IMR-90 (cell line): ENCODE measurements around the gene PGA3. TPM values are rescaled to one million over a fixed set of nuclear protein-coding genes. Genes with fewer than 3 reads are reported as not detected.
"Not testable (repeated sequence)": the region's sequence is repeated elsewhere in the genome, so short reads cannot be mapped to it uniquely, and the experiment has no call there.

Experiments used
- ATAC-seq: fragments of 200-7000 bp; cut with Tn5 transposase; 2 replicates; pipeline ENCODE4 v1.9.1; 2020; ENCODE audit warnings: low read depth, mild to moderate bottlenecking, moderate library complexity
- BruUV-seq: library from RNA; stranded (reverse); fragments of 400-500 nt; replicated peaks from 2 replicates; lab custom pipeline; 2021; lab: Mats Ljungman, UMichigan
- CTCF ChIA-PET: fragments of 300-600 bp; formaldehyde crosslinking; extraction: SDS; loops from one replicate; lab custom pipeline; 2021; ENCODE audit warnings: antibody characterized with exemption; lab: Yijun Ruan, JAX
- POLR2A ChIA-PET: fragments of 300-600 bp; sonication (Branson Sonifier 250); formaldehyde crosslinking; loops from one replicate; lab custom pipeline; 2022; ENCODE audit warnings: antibody characterized with exemption; ENCODE audit not compliant: unreplicated experiment; lab: Charles Lee
- DNase-seq: peaks from one replicate; pipeline ENCODE4 v3.0.0; 2013
- H2AFZ ChIP-seq: replicated peaks from 2 replicates; pipeline ENCODE3; 2013; ENCODE audit warnings: low read length, mild to moderate bottlenecking; ENCODE audit not compliant: poor library complexity
- H2AK5ac ChIP-seq: 2 replicates; pipeline ENCODE4 v1.6.1; 2013; ENCODE audit warnings: low read depth, low read length, inconsistent platforms
- H2AK9ac ChIP-seq: replicated peaks from 2 replicates; pipeline ENCODE3; 2013; ENCODE audit warnings: mild to moderate bottlenecking, low read depth, low read length, moderate library complexity; ENCODE audit not compliant: poor library complexity
- H2BK120ac ChIP-seq: 2 replicates; pipeline ENCODE4 v1.6.1; 2013; ENCODE audit warnings: low read depth, low read length, inconsistent platforms
- H2BK15ac ChIP-seq: 3 replicates; pipeline ENCODE4 v1.6.1; 2013; ENCODE audit warnings: low read depth, low read length, inconsistent platforms
- H2BK20ac ChIP-seq: 2 replicates; pipeline ENCODE4 v1.6.1; 2013; ENCODE audit warnings: low read depth, mild to moderate bottlenecking, inconsistent platforms, low read length, moderate library complexity
- H2BK5ac ChIP-seq: 2 replicates; pipeline ENCODE4 v1.6.1; 2013; ENCODE audit warnings: mild to moderate bottlenecking, low read depth, low read length, inconsistent platforms; ENCODE audit not compliant: poor library complexity, severe bottlenecking
- H3K14ac ChIP-seq: replicated peaks from 2 replicates; pipeline ENCODE4 v1.6.1; 2013; ENCODE audit warnings: low read depth, low read length, inconsistent platforms
- H3K18ac ChIP-seq: 2 replicates; pipeline ENCODE4 v1.6.1; 2013; ENCODE audit warnings: low read depth, low read length, control low read depth
- H3K23ac ChIP-seq: 2 replicates; pipeline ENCODE4 v1.6.1; 2013; ENCODE audit warnings: low read depth, low read length, inconsistent platforms
- H3K27ac ChIP-seq: 2 replicates; pipeline ENCODE4 v1.5.1; 2013; ENCODE audit warnings: mild to moderate bottlenecking, control low read depth, low read length; ENCODE audit not compliant: insufficient read depth
- H3K27me3 ChIP-seq: 2 replicates; pipeline ENCODE4 v1.6.1; 2013; ENCODE audit warnings: low read length; ENCODE audit not compliant: control insufficient read depth, insufficient read depth
- H3K36me3 ChIP-seq: 2 replicates; pipeline ENCODE4 v1.6.1; 2013; ENCODE audit warnings: low read length, mixed read lengths; ENCODE audit not compliant: control insufficient read depth, insufficient read depth
- H3K4ac ChIP-seq: 2 replicates; pipeline ENCODE4 v1.6.1; 2013; ENCODE audit warnings: low read depth, low read length, inconsistent platforms
- H3K4me1 ChIP-seq: 2 replicates; pipeline ENCODE4 v1.6.1; 2013; ENCODE audit warnings: low read length, mixed read lengths; ENCODE audit not compliant: control insufficient read depth, insufficient read depth
- H3K4me2 ChIP-seq: 2 replicates; pipeline ENCODE4 v1.6.1; 2013; ENCODE audit warnings: low read depth, mild to moderate bottlenecking, control low read depth, low read length, moderate library complexity
- H3K4me3 ChIP-seq: 2 replicates; pipeline ENCODE4 v1.5.1; 2013; ENCODE audit warnings: low read depth, mild to moderate bottlenecking, control low read depth, low read length, moderate library complexity; ENCODE audit not compliant: insufficient read depth
- H3K56ac ChIP-seq: 2 replicates; pipeline ENCODE4 v1.6.1; 2013; ENCODE audit warnings: low read length, inconsistent platforms; ENCODE audit not compliant: insufficient read depth; ENCODE audit errors: extremely low read depth
- H3K79me1 ChIP-seq, 2 experiments: 2 replicates each; pipeline ENCODE4 v1.6.1; 2013; ENCODE audit warnings: low read length in 2 of 2, inconsistent platforms in 1 of 2, low read depth in 1 of 2
- H3K9ac ChIP-seq: 2 replicates; pipeline ENCODE4 v1.6.1; 2013; ENCODE audit warnings: low read depth, low read length, control low read depth
- H3K9me1 ChIP-seq: 2 replicates; pipeline ENCODE4 v1.6.1; 2013; ENCODE audit warnings: low read length, inconsistent platforms; ENCODE audit not compliant: insufficient read depth
- H3K9me3 ChIP-seq: 2 replicates; pipeline ENCODE4 v1.6.1; 2013; ENCODE audit warnings: low read length; ENCODE audit not compliant: control insufficient read depth, insufficient read depth
- H4K20me1 ChIP-seq: 2 replicates; pipeline ENCODE4 v1.6.1; 2013; ENCODE audit warnings: low read length, inconsistent platforms; ENCODE audit not compliant: insufficient read depth
- H4K5ac ChIP-seq: 2 replicates; pipeline ENCODE4 v1.6.1; 2013; ENCODE audit warnings: mild to moderate bottlenecking, low read depth, low read length, control low read depth
- H4K8ac ChIP-seq, 2 experiments: 2 replicates each; pipeline ENCODE4 v1.6.1; 2013; ENCODE audit warnings: low read depth in 2 of 2, low read length in 2 of 2, control low read depth in 1 of 2, inconsistent platforms in 1 of 2
- H4K91ac ChIP-seq: 2 replicates; pipeline ENCODE4 v1.6.1; 2013; ENCODE audit warnings: low read depth, low read length, inconsistent platforms; ENCODE audit not compliant: insufficient read depth
- WGBS, 2 experiments: methylation state at CpG; one replicate each; pipeline versions ENCODE4 v1.1.5 to v1.1.7; 2013; ENCODE audit warnings: missing lambda C conversion rate in 2 of 2; ENCODE audit not compliant: insufficient read length in 1 of 2; ENCODE audit errors: extremely low coverage in 2 of 2; 5-methylcytosine and 5-hydroxymethylcytosine counted together
- dilution Hi-C: fragments of 300-500 bp; cut with HindIII; formaldehyde crosslinking; loops from one replicate; pipeline ENCODE4 v1.14.3; 2018; ENCODE audit warnings: low sequenced_read_pairs; ENCODE audit not compliant: unreplicated experiment
- in situ Hi-C: fragments of 300-500 bp; cut with MboI; formaldehyde crosslinking; loops from 3 replicates; pipeline ENCODE4 v1.14.3; 2019; ENCODE audit warnings: low sequenced_read_pairs, inconsistent platforms, mixed read lengths
- intact Hi-C: fragments of 100-400 bp; cut with micrococcal nuclease; formaldehyde crosslinking; loops from 2 replicates; pipeline ENCODE4 v1.10.0; 2022
- polyA plus RNA-seq, 3 experiments: library from polyadenylated mRNA; depleted of rRNA; stranded (reverse); fragments of >200 nt; gene quantifications; 2 replicates each; pipeline ENCODE4 v1.2.3, GENCODE V29; 2012; ENCODE audit warnings: low replicate concordance in 1 of 3
- total RNA-seq: library from RNA; depleted of rRNA; stranded (reverse); fragments of >200 nt; gene quantifications from 2 replicates; pipeline ENCODE4 v1.2.3, GENCODE V29; 2012

PGA3 gene
- total and polyA plus RNA-seq, 2 of the 4 experiments (the other 2 are of a cell fraction): 0.18 TPM; not detected in 1

- POLR2A ChIA-PET, H4K20me1 ChIP-seq, H3K9me1 ChIP-seq, H3K23ac ChIP-seq, H2AK9ac ChIP-seq, H3K18ac ChIP-seq, H3K4me1 ChIP-seq, H2BK15ac ChIP-seq, H2BK5ac ChIP-seq, intact Hi-C loops, dilution Hi-C loops, H3K4me2 ChIP-seq, H4K8ac ChIP-seq, H3K4me3 ChIP-seq, H3K4ac ChIP-seq, H4K91ac ChIP-seq, H2BK120ac ChIP-seq, H3K56ac ChIP-seq, H2BK20ac ChIP-seq, in situ Hi-C loops, H3K27me3 ChIP-seq, DNase-seq, BruUV-seq, H3K9ac ChIP-seq, CTCF ChIA-PET, H2AK5ac ChIP-seq, H3K27ac ChIP-seq, H3K36me3 ChIP-seq, H3K79me1 ChIP-seq, H4K5ac ChIP-seq, H3K9me3 ChIP-seq, ATAC-seq, H2AFZ ChIP-seq, H3K14ac ChIP-seq: not testable (repeated sequence)
- WGBS, 2 experiments: no CpG with 5 or more reads among the region's 3 CpGs
Observed at GRCh38 chr11:61213711-61214324, 10.5 kb downstream of the PGA3 start.

DNA sequence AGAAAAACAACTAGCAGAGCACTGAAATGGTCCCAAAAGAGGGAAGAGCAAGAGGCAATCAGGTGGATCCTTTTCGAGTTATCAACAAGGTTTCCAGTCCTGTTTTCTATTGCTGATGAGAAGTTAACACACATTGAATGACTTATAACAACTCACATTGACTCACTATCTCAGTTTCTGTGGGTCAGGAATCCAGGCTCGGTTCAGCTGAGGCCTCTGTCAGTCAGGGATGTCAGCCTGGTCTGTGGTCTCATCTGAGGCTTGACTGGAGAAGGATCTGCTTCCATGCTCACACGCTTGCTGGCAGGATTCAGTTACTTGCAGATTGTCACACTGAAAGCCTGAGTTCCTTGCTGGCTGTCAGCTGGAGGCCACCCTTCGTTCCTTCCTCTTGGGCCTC, 15.0 kb downstream of the PGA3 start:
- H2BK120ac ChIP-seq, H2AK9ac ChIP-seq, H3K79me1 ChIP-seq, H3K4ac ChIP-seq, H3K4me2 ChIP-seq, H3K27ac ChIP-seq, H4K20me1 ChIP-seq, H4K91ac ChIP-seq, in situ Hi-C loops, H3K14ac ChIP-seq, H2AFZ ChIP-seq, intact Hi-C loops, H3K23ac ChIP-seq, BruUV-seq, ATAC-seq, H2AK5ac ChIP-seq, H4K5ac ChIP-seq, H3K4me3 ChIP-seq, H3K27me3 ChIP-seq, DNase-seq, H3K56ac ChIP-seq, H3K9me3 ChIP-seq, POLR2A ChIA-PET, H2BK5ac ChIP-seq, H3K4me1 ChIP-seq, H4K8ac ChIP-seq, CTCF ChIA-PET, H3K36me3 ChIP-seq, H2BK20ac ChIP-seq, dilution Hi-C loops, H3K9me1 ChIP-seq, H2BK15ac ChIP-seq, H3K18ac ChIP-seq, H3K9ac ChIP-seq: not testable (repeated sequence)
- no CpG with 5 or more reads among the region's 4 CpGs for WGBS, 2 experiments
